Activated CD8-positive, alpha-beta T cell treated with anti-CD3 and anti-CD28 coated beads for 36 hours (primary cell): ENCODE measurements around the gene MRPL17. TPM values are rescaled to one million over a fixed set of nuclear protein-coding genes. Genes with fewer than 3 reads are reported as not detected.
A peak's percentile ranks its signal among the peaks of the same experiment; 100 is the strongest.

ENCODE experiments used
- ATAC-seq: fragments of 200-7000 bp; cut with Tn5 transposase; one replicate; pipeline ENCODE4 v1.10.0; 2021; ENCODE audit warnings: mild to moderate bottlenecking, moderate library complexity
- CTCF ChIA-PET: fragments of 350-600 bp; sonication (Branson Sonifier 250); formaldehyde crosslinking; loops from one replicate; lab custom pipeline; 2021; ENCODE audit warnings: antibody characterized with exemption; lab: Charles Lee
- POLR2A ChIA-PET: fragments of 350-600 bp; sonication (Branson Sonifier 250); formaldehyde crosslinking; loops from one replicate; lab custom pipeline; 2021; ENCODE audit warnings: antibody characterized with exemption; lab: Charles Lee
- DNase-seq: peaks from one replicate; pipeline ENCODE4 v3.0.0-alpha.2; 2020
- H3K27ac Mint-ChIP-seq: one replicate; pipeline ENCODE4 v1.8.0; 2021; ENCODE audit warnings: mild to moderate bottlenecking, mixed read lengths
- H3K27me3 Mint-ChIP-seq: one replicate; pipeline ENCODE4 v1.8.0; 2021; ENCODE audit warnings: mixed read lengths
- H3K36me3 Mint-ChIP-seq: one replicate; pipeline ENCODE4 v1.8.0; 2021; ENCODE audit warnings: low read depth, mixed read lengths
- H3K4me1 Mint-ChIP-seq: one replicate; pipeline ENCODE4 v1.8.0; 2021; ENCODE audit warnings: low read depth, mixed read lengths
- H3K4me3 Mint-ChIP-seq: one replicate; pipeline ENCODE4 v1.8.0; 2021; ENCODE audit warnings: mild to moderate bottlenecking, moderate library complexity, mixed read lengths
- H3K9me3 Mint-ChIP-seq: one replicate; pipeline ENCODE4 v1.8.0; 2021; ENCODE audit warnings: mixed read lengths
- intact Hi-C: fragments of 100-400 bp; cut with micrococcal nuclease; formaldehyde crosslinking; loops from one replicate; pipeline ENCODE4 v1.10.0; 2022
- total RNA-seq, 2 experiments: library from RNA; stranded (reverse); gene quantifications; one replicate each; pipeline ENCODE4 v1.2.3, GENCODE V29; 2021
- TF ChIP-seq, protein P1 (sequence below): fragments of 200-600 bp; IDR thresholded peaks from one replicate; pipeline ENCODE4 v1.8.0; 2022; ENCODE audit warnings: antibody characterized with exemption, mild to moderate bottlenecking

The MRPL17 gene
- total RNA-seq, 2 experiments from 2014 or later: 140 to 144 TPM

DNA sequence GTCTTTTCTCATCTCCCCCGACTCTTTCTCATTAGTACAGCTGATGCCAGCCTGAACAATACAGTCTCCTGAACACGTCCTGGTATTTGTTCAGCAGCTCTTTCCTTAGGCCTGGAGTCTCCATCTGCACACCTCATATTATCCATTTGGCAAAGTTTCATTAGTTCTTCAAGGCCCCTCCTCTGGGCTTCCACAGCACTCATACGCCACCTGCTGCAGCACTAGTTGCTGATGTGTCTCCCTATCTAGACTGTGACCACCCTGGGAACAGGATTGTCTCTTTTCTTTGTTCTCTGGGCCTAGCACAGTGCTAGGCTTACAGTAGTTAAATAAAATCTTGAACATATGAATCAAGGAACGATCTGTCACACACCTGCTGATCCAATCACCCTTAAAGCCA lies 44.7 kb downstream of the MRPL17 start:
- CTCF ChIA-PET: no interaction called here
- intact Hi-C loops: no loop called here

DNA sequence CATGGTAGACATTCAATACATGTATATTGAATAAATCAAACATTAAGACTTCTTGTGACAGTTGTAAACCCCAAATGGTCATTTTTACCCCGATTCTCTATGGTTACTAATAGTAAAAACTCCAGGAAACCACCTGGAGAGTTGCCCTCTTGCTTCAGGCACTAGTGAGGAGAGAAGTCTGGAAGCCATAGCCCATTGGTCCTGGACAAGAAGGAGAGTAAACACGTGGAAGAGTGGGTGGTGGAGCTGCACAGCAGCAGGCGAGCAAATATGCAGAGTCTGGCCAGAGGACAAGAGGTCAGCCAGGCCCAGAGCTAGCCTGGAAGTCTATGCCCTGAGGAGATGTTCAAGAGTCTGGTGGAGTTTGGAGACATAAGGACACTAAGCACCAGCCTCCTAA lies 45.3 kb downstream of the MRPL17 start:
- H3K27ac Mint-ChIP-seq: no peak overlapping the region
- CTCF ChIA-PET: no interaction called here
- no peak for ATAC-seq

More for the DNA sequence above, 44.7 kb downstream of the MRPL17 start:
- no peaks in the 10 kb centered on the region for H3K9me3 Mint-ChIP-seq
- H3K4me1 Mint-ChIP-seq: no peaks in the 10 kb centered on the region
- POLR2A ChIA-PET: no interaction called here
- no peaks in the 10 kb centered on the region for H3K27me3 Mint-ChIP-seq
- ATAC-seq (no peak), DNase-seq (no peak)
- H3K4me3 Mint-ChIP-seq: no peak overlapping the region
- no peaks in the 10 kb centered on the region for H3K36me3 Mint-ChIP-seq
- TF ChIP-seq, protein P1, sequence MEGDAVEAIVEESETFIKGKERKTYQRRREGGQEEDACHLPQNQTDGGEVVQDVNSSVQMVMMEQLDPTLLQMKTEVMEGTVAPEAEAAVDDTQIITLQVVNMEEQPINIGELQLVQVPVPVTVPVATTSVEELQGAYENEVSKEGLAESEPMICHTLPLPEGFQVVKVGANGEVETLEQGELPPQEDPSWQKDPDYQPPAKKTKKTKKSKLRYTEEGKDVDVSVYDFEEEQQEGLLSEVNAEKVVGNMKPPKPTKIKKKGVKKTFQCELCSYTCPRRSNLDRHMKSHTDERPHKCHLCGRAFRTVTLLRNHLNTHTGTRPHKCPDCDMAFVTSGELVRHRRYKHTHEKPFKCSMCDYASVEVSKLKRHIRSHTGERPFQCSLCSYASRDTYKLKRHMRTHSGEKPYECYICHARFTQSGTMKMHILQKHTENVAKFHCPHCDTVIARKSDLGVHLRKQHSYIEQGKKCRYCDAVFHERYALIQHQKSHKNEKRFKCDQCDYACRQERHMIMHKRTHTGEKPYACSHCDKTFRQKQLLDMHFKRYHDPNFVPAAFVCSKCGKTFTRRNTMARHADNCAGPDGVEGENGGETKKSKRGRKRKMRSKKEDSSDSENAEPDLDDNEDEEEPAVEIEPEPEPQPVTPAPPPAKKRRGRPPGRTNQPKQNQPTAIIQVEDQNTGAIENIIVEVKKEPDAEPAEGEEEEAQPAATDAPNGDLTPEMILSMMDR: no peak
- H3K27ac Mint-ChIP-seq: no peak overlapping the region

DNA sequence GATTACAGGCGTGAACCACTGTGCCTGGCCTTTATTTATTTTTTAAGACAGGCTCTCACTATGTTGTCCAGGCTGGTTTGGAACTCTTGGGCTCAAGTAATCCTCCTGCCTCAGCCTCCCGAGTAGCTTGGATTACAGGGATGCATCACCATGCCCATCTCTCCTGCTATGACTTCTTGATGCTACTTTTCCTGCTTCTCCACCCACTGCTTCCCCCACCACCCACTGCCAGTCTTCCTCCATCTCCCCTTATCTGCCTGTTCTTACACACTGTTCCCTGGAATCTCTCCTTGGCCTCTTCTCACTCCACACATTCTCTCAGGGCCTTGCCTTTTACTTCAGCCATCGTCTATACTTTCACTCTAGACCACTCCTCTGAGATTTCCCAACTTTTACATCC lies 46.7 kb downstream of the MRPL17 start:
- Mint-ChIP-seq H3K4me3 (no peak overlapping the region), H3K27me3 (no peaks in the 10 kb centered on the region), H3K9me3 (no peaks in the 10 kb centered on the region), H3K36me3 (no peaks in the 10 kb centered on the region), H3K4me1 (peaks cover 5% of the 10 kb centered on the region), H3K27ac (no peak overlapping the region)
- DNase-seq: no peak
- no peak for ATAC-seq
- CTCF ChIA-PET: no interaction called here
- TF ChIP-seq, protein P1: no peak
- intact Hi-C loops: no loop called here
- POLR2A ChIA-PET: interaction anchor here (1.2 kb wide), 1 partner anchor 20 kb away, joined by 3 read pairs; no protein-coding TSS in a partner anchor

More for the DNA sequence above, 45.3 kb downstream of the MRPL17 start:
- Mint-ChIP-seq H3K36me3 (no peaks in the 10 kb centered on the region), H3K9me3 (no peaks in the 10 kb centered on the region), H3K4me3 (no peak overlapping the region), H3K27me3 (no peaks in the 10 kb centered on the region), H3K4me1 (peaks cover under 1% of the 10 kb centered on the region)
- intact Hi-C loops: no loop called here
- TF ChIP-seq, protein P1: no peak
- no peak for DNase-seq
- POLR2A ChIA-PET: interaction anchor here (1.2 kb wide), 1 partner anchor 19 kb away, joined by 3 read pairs; no protein-coding TSS in a partner anchor

DNA sequence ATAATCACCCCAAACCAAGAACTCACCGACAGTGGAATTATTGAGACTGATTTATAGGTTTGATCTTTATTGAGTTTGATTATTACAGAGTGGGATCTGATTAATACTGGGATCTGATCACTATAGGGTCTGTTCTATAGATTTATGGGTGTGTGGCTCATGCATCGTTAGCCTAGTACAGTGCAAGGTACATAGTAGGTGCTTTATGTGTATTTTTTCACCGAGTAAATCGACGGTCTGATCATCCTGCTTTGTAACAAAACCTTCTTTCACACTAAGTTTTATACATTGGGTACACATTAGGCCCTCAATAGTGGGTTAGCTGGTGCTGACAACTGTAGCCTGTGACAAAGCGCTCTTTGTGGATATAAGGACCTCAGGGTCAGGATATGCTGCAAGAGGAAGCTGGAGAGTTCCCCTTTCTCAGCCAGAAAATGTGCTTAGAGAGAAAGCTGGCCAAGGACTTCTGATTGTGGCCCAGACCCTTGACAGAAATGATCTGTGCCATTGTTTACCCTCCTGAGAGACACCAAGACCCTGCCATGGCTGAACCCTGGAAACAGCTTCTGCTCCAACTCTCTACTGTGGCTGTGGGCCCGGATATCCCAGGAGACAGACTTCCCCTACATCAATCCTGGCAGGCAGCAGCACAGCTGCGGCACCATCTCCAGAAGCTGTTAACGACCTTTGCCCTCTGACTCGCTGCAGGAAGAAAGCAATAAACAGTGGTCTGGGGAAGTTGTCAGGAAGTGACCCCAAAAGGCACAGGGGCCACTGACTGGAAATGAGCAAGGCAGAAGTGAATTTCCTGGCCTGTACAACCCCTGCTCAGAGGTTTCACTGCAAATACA lies 47.8 kb downstream of the MRPL17 start:
- no peak for DNase-seq
- Mint-ChIP-seq H3K4me1 (peaks cover 5% of the 10 kb centered on the region), H3K27me3 (no peaks in the 10 kb centered on the region), H3K9me3 (no peaks in the 10 kb centered on the region), H3K4me3 (no peak overlapping the region), H3K36me3 (peaks cover 3% of the 10 kb centered on the region), H3K27ac (no peak overlapping the region)
- no peak for ATAC-seq
- TF ChIP-seq, protein P1: no peak
- intact Hi-C loops: no loop called here
- POLR2A ChIA-PET: interaction anchor here (0.9 to 1.6 kb wide), 3 partner anchors 16 to 40 kb away, joined by 3 to 4 read pairs (median 3); partner anchors contain the start of gene TPP1
- CTCF ChIA-PET: interaction anchor here (1.2 kb wide), 1 partner anchor 16 kb away, joined by 3 read pairs; the partner anchor contains the start of gene TPP1

DNA sequence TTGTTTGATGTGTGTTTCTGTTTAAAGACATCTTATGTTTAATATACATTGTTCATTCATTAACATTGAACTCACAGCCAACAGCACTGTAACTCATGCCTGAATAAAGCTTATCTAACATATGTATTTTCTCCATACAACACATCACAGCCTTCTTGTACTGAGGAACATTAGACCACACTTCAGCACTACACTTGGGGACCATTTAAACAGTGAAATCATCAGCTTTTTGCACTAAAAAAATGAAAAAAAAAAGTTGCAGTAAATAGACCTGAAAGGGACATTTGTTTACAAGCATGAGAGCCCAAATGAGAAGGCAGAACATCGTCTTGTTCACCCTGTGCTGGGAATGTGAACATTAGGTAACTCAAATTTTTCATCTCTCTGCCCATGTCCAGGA lies 48.6 kb downstream of the MRPL17 start:
- no peak for DNase-seq
- Mint-ChIP-seq H3K27me3 (no peaks in the 10 kb centered on the region), H3K4me3 (no peak overlapping the region), H3K36me3 (peaks cover 3% of the 10 kb centered on the region), H3K4me1 (peaks cover 5% of the 10 kb centered on the region), H3K9me3 (no peaks in the 10 kb centered on the region), H3K27ac (peak overlapping the region; percentile 40)
- TF ChIP-seq, protein P1: no peak
- ChIA-PET CTCF (interaction anchor here (0.8 to 0.9 kb wide), 2 partner anchors 13 to 49 kb away, joined by 3 read pairs; partner anchors contain the start of gene MRPL17), POLR2A (interaction anchor here (1.6 kb wide), 1 partner anchor 40 kb away, joined by 3 read pairs; no protein-coding TSS in a partner anchor)
- intact Hi-C loops: no loop called here
- ATAC-seq: no peak
